Omental fat pad (tissue), 4 donors: Measurements from ENCODE around the gene ADRB2. TPM values are rescaled to one million over a fixed set of nuclear protein-coding genes. Genes with fewer than 3 reads are reported as not detected.

Experiments used
- ATAC-seq: fragments of 150-250 bp; one replicate; pipeline ENCODE4 v1.9.1; 2016; ENCODE audit warnings: mild to moderate bottlenecking, moderate library complexity; ENCODE audit not compliant: low FRiP score
- DNase-seq: peaks from one replicate; pipeline ENCODE4 v3.0.0-alpha.2; 2019; ENCODE audit warnings: low spot score
- CTCF ChIP-seq, 3 donors: fragments of 450-650 bp; IDR thresholded peaks; one replicate each; pipeline ENCODE4 v1.5.1; 2016 to 2017; ENCODE audit warnings: antibody characterized with exemption in 3 of 3, mild to moderate bottlenecking in 3 of 3, moderate library complexity in 2 of 3
- total RNA-seq, 4 donors: library from RNA; depleted of rRNA; stranded (reverse); fragments of >200 nt; gene quantifications; one replicate each; pipeline ENCODE4 v1.1.0, GENCODE V29; 2016

Gene ADRB2
- total RNA-seq, 4 donors from 2014 or later = 20.5 to 68.7 (median 37.4) TPM

GRCh38 chr5:148829734-148830133 lies 3.3 kb downstream of the ADRB2 start:
- DNase-seq = no peak
- ATAC-seq = no peak
- no peak for TF ChIP-seq CTCF (IDR thresholded peaks at IDR 0.05)

GRCh38 chr5:148830211-148830610 lies 3.8 kb downstream of the ADRB2 start:
- DNase-seq = no peak
- ATAC-seq = no peak
- no peak for TF ChIP-seq CTCF (IDR thresholded peaks at IDR 0.05)

DNA sequence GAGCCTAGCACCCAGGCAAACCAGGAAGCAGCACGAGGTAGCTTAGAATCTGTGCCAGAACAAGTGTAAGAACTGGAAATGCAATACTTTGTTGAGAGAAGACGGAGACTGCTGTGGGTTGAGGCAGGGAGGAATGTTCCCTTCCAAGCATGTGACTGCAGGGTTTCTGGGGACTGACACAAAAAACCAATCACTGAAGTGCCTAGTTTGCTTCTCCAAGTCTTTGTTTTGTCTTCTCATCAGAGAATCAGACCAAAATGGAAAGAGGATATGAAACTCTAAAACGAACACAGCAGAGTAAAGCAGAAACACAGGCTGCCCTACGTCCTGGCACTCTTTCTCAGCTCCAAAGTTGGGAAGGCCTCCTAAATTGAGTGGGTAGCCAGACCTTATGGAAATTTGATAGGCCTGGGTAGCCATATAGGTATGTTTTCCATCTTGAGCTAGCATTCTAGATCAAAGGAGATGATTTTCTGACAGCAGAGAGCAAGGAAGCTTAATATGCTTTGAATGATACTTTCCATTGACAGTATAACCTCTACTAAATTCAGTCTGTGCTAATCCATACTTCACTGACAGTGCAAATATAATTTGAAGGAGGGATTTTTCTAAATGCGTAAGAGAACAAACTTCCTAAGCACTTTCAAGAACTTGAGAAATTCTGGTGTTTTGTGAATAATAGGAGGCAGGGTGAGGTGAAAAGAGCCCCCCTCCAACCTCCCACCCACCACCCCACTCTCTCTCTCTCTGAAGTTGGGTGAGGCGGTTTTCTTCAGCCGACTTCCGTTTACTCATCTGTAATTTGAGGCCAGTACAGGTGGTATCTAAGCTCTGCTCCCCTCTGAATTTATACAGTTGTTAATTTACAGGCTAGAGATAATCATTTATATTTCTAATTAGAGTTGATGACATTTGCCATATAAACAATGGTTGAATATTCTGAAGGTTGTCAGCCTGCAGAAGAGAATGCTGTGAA lies 5.5 kb downstream of the ADRB2 start:
- DNase-seq (no peak), ATAC-seq (no peak)
- TF ChIP-seq CTCF (IDR thresholded peaks at IDR 0.05) = no peak

GRCh38 chr5:148833122-148833521 lies 6.7 kb downstream of the ADRB2 start:
- ATAC-seq = no peak
- TF ChIP-seq CTCF (IDR thresholded peaks at IDR 0.05) = no peak

DNA sequence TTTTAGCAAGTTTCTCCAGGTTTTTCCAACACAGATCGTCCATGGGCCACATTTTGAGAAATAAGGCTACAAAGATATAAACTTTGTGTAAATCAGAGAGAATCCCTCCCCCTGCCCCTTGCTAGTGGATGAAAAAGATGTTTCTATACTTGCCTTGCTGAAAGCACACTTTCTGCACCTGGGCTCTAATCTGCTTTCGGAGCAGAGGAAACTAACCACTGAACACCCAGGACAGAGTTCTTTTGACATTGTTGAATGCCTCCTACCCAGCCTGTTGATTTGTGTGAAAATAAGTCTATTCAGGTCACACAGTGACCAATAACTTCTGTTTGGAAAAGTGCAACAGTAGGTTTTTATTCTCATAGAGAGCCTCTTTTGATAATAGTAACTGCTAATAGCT lies 7.5 kb downstream of the ADRB2 start:
- DNase-seq (no peak), ATAC-seq (no peak)
- no peak for TF ChIP-seq CTCF (IDR thresholded peaks at IDR 0.05)

More at GRCh38 chr5:148833122-148833521, 6.7 kb downstream of the ADRB2 start:
- no peak for DNase-seq

- ATAC-seq (no peak), DNase-seq (no peak)
- no peak for TF ChIP-seq CTCF (IDR thresholded peaks at IDR 0.05)
These were observed 8.3 kb downstream of the ADRB2 start for GRCh38 chr5:148834689-148835088.
